Panc1 (cell line): ENCODE data around the gene GAB1. TPM values are rescaled to one million over a fixed set of nuclear protein-coding genes. Genes with fewer than 3 reads are reported as not detected.

ENCODE experiments used
- ATAC-seq: fragments of 200-7000 bp; cut with Tn5 transposase; 2 replicates; pipeline ENCODE4 v1.9.1; 2020; ENCODE audit warnings: mild to moderate bottlenecking, moderate library complexity
- BruUV-seq: library from RNA; stranded (reverse); fragments of 400-500 nt; replicated peaks from 2 replicates; lab custom pipeline; 2021; lab: Mats Ljungman, UMichigan
- CTCF ChIA-PET: fragments of 300-600 bp; sonication (Branson Sonifier 250); formaldehyde crosslinking; loops from one replicate; lab custom pipeline; 2022; ENCODE audit warnings: antibody characterized with exemption; lab: Charles Lee
- POLR2A ChIA-PET: fragments of 300-600 bp; sonication (Branson Sonifier 250); formaldehyde crosslinking; loops from one replicate; lab custom pipeline; 2022; ENCODE audit warnings: antibody characterized with exemption; lab: Charles Lee
- DNase-seq: peaks from one replicate; pipeline ENCODE4 v3.0.0-alpha.2; 2010; ENCODE audit warnings: low read depth, low spot score
- H3K27ac ChIP-seq: 2 replicates; pipeline ENCODE4 v1.5.1; 2011; ENCODE audit warnings: mild to moderate bottlenecking, low read length, inconsistent platforms
- H3K27me3 ChIP-seq: fragments of 200-500 bp; sonication (Bioruptor generic); 2 replicates; pipeline ENCODE4 v1.6.0; 2014; ENCODE audit warnings: low read length, inconsistent platforms; ENCODE audit not compliant: control insufficient read depth, insufficient read depth
- H3K36me3 ChIP-seq: fragments of 200-500 bp; sonication (Bioruptor generic); 2 replicates; pipeline ENCODE4 v1.5.1; 2014; ENCODE audit warnings: inconsistent platforms, mild to moderate bottlenecking, low read length, moderate library complexity; ENCODE audit not compliant: control insufficient read depth, insufficient read depth
- H3K4me1 ChIP-seq: 2 replicates; pipeline ENCODE4 v1.5.1; 2011; ENCODE audit warnings: inconsistent platforms, mild to moderate bottlenecking, low read length, moderate library complexity; ENCODE audit not compliant: control insufficient read depth, insufficient read depth
- H3K4me3 ChIP-seq, 2 experiments: 2 replicates each; pipeline ENCODE4 v1.5.1; 2011 to 2012; ENCODE audit warnings: low read depth in 2 of 2, low read length in 2 of 2, mild to moderate bottlenecking in 2 of 2, inconsistent platforms in 1 of 2, moderate library complexity in 1 of 2
- H3K9me3 ChIP-seq: fragments of 200-500 bp; sonication (Bioruptor generic); 2 replicates; pipeline ENCODE4 v1.5.1; 2014; ENCODE audit warnings: low read depth, mild to moderate bottlenecking, inconsistent platforms, low read length, moderate library complexity; ENCODE audit not compliant: control insufficient read depth, insufficient read depth
- CTCF ChIP-seq: fragments of 450-650 bp; IDR thresholded peaks from 2 replicates; pipeline ENCODE4 v1.5.1; 2017; ENCODE audit warnings: mild to moderate bottlenecking
- POLR2AphosphoS5 ChIP-seq: IDR thresholded peaks from 2 replicates; pipeline ENCODE4 v1.6.1; 2012; ENCODE audit warnings: mild to moderate bottlenecking, low read depth, low read length, moderate library complexity
- REST ChIP-seq, 2 experiments: IDR thresholded peaks; 2 replicates each; pipeline ENCODE4 v1.6.1; 2011 to 2012; ENCODE audit warnings: low read depth in 2 of 2, control low read depth in 1 of 2, low read length in 1 of 2, mild to moderate bottlenecking in 1 of 2, moderate library complexity in 1 of 2; ENCODE audit not compliant: insufficient read depth in 1 of 2
- SIN3A ChIP-seq: IDR thresholded peaks from 2 replicates; pipeline ENCODE4 v1.6.1; 2012; ENCODE audit warnings: low read depth, mild to moderate bottlenecking, low read length, moderate library complexity, borderline replicate concordance; ENCODE audit not compliant: insufficient read depth
- TCF7L2 ChIP-seq: IDR thresholded peaks from 2 replicates; pipeline ENCODE4 v1.6.1; 2011; ENCODE audit warnings: mild to moderate bottlenecking, low read depth, low read length, inconsistent platforms
- in situ Hi-C: cut with HindIII; loops from 2 replicates; pipeline ENCODE4 v1.10.0; 2016; ENCODE audit warnings: low sequenced_read_pairs, low pct_unique_long_range_greater_than_20kb
- intact Hi-C: fragments of 100-400 bp; cut with micrococcal nuclease; formaldehyde crosslinking; loops from one replicate; pipeline ENCODE4 v1.10.0; 2022; ENCODE audit not compliant: unreplicated experiment
- total RNA-seq: library from RNA; stranded (reverse); gene quantifications from one replicate; pipeline ENCODE4 v1.2.1, GENCODE V29; 2021; ENCODE audit not compliant: unreplicated experiment

GAB1 gene
- total RNA-seq, 1 experiment from 2014 or later, result 2.8 TPM

GRCh38 chr4:143384381-143384994, 47.8 kb downstream of the GAB1 start:
- H3K27ac ChIP-seq, result no peak overlapping the region
- BruUV-seq, result no TSS peak
- intact Hi-C loops, result no loop called here
- no peaks in the 10 kb centered on the region for H3K36me3 ChIP-seq
- H3K9me3 ChIP-seq, result no peaks in the 10 kb centered on the region
- H3K4me1 ChIP-seq, result no peaks in the 10 kb centered on the region
- no peaks in the 10 kb centered on the region for H3K27me3 ChIP-seq
- TF ChIP-seq POLR2AphosphoS5, result no peak
- no peak for TF ChIP-seq SIN3A
- no peak for TF ChIP-seq CTCF
- no peak for TF ChIP-seq REST (IDR thresholded peaks at IDR 0.05; ENCODE audit: insufficient read depth in 1 of 2, low read depth in 2 of 2, low read length in 1 of 2)
- TF ChIP-seq TCF7L2, result no peak
- POLR2A ChIA-PET, result no interaction called here
- DNase-seq, result no peak
- no peak for ATAC-seq
- CTCF ChIA-PET, result no interaction called here
- no peak overlapping the region for H3K4me3 ChIP-seq
- in situ Hi-C loops, result no loop called here

GRCh38 chr4:143386812-143387211, 50.1 kb downstream of the GAB1 start:
- Histone ChIP-seq H3K9me3 (no peaks in the 10 kb centered on the region), H3K4me1 (no peaks in the 10 kb centered on the region), H3K27me3 (no peaks in the 10 kb centered on the region), H3K4me3 (no peak overlapping the region), H3K36me3 (no peaks in the 10 kb centered on the region), H3K27ac (no peak overlapping the region)
- no peak for TF ChIP-seq TCF7L2
- TF ChIP-seq REST (IDR thresholded peaks at IDR 0.05; ENCODE audit: insufficient read depth in 1 of 2, low read depth in 2 of 2, low read length in 1 of 2), result no peak
- TF ChIP-seq POLR2AphosphoS5, result no peak
- no peak for TF ChIP-seq SIN3A
- TF ChIP-seq CTCF, result no peak
- intact Hi-C loops (no loop called here), in situ Hi-C loops (no loop called here)
- ATAC-seq, result no peak
- ChIA-PET POLR2A (no interaction called here), CTCF (no interaction called here)
- no peak for DNase-seq
- BruUV-seq, result no TSS peak
